IPS-NIHi7 (cell line): ENCODE data around the gene FBXO31.
A peak's percentile ranks its signal among the peaks of the same experiment; 100 is the strongest.
"Not testable (repeated sequence)": the region's sequence is repeated elsewhere in the genome, so short reads cannot be mapped to it uniquely, and the experiment has no call there.

Experiments
- DNase-seq: peaks from one replicate; pipeline ENCODE4 v3.0.0; 2012; ENCODE audit warnings: mixed read lengths; ENCODE audit errors: extremely low spot score

Gene FBXO31

GRCh38 chr16:87384875-87385167 lies 1.2 kb upstream of the FBXO31 start:
- DNase-seq = not testable (repeated sequence)

GRCh38 chr16:87384162-87384874 lies 742 bp upstream of the FBXO31 start:
- DNase-seq = peak; percentile 41

- DNase-seq = no peak
These were observed 1.4 kb downstream of the FBXO31 start for GRCh38 chr16:87382023-87382785.

- no peak for DNase-seq
These were observed 2.7 kb downstream of the FBXO31 start for GRCh38 chr16:87380881-87381280.

- no peak for DNase-seq
These were observed 3.2 kb downstream of the FBXO31 start for GRCh38 chr16:87380403-87380802.

GRCh38 chr16:87379312-87379752 lies 4.2 kb downstream of the FBXO31 start:
- DNase-seq = not testable (repeated sequence)

GRCh38 chr16:87376660-87377059 lies 6.9 kb downstream of the FBXO31 start:
- DNase-seq = no peak

- DNase-seq = no peak
These were observed 8.0 kb downstream of the FBXO31 start for GRCh38 chr16:87375426-87376135.

- no peak for DNase-seq
These were observed 9.3 kb downstream of the FBXO31 start for GRCh38 chr16:87374313-87374712.

- no peak for DNase-seq
These were observed 11.3 kb downstream of the FBXO31 start for GRCh38 chr16:87372305-87372704.

- no peak for DNase-seq
These were observed 12.2 kb downstream of the FBXO31 start for GRCh38 chr16:87371261-87371866.

- no peak for DNase-seq
These were observed 13.5 kb downstream of the FBXO31 start for GRCh38 chr16:87369796-87370719.

GRCh38 chr16:87369117-87369765 lies 14.3 kb downstream of the FBXO31 start:
- DNase-seq = no peak

- no peak for DNase-seq
These were observed 15.4 kb downstream of the FBXO31 start for GRCh38 chr16:87368029-87368770.

- DNase-seq = no peak
These were observed 16.0 kb downstream of the FBXO31 start for GRCh38 chr16:87367529-87367928.

GRCh38 chr16:87366930-87367329 lies 16.6 kb downstream of the FBXO31 start:
- DNase-seq = no peak

GRCh38 chr16:87366288-87366687 lies 17.3 kb downstream of the FBXO31 start:
- DNase-seq = no peak

- DNase-seq = no peak
These were observed 18.4 kb downstream of the FBXO31 start for GRCh38 chr16:87365021-87365713.

GRCh38 chr16:87363771-87364455 lies 19.7 kb downstream of the FBXO31 start:
- DNase-seq = no peak
